ENCODE results near the gene WDR7.

Gene WDR7

DNA sequence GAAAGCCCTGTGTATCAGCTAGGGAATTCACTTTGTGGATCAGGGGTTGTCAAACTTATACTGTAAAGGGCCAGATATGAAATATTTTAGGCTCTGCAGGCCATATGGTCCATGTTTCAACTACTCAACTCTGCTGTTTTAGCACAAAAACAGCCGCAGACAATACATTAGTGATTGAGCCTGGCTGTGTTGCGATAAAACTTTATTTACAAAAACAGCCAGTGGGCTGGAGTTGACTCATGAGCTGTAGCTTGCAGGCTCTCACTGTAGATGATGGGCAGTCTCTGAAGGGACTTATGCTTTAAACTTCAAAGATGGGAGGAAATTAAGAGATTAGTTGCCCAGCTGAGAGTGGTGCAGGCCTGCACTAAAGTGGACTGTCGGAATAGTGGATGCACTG lies 33.1 kb downstream of the WDR7 start:
- Histone ChIP-seq H3K4me1 (ENCODE audit: insufficient read depth, low read length, severe bottlenecking) (no peaks in the 10 kb centered on the region), H2AFZ (ENCODE audit: low read length) (no peak overlapping the region), H3K27me3 (ENCODE audit: insufficient read depth, low read length) (no peaks in the 10 kb centered on the region), H4K20me1 (ENCODE audit: insufficient read depth, low read length) (no peaks in the 10 kb centered on the region), H3K79me2 (ENCODE audit: insufficient read depth, low read length) (no peaks in the 10 kb centered on the region), H3K9ac (ENCODE audit: low read length) (no peak overlapping the region), H3K4me3 (ENCODE audit: low read depth, low read length, poor library complexity, severe bottlenecking) (no peak overlapping the region), H3K9me3 (ENCODE audit: low read length) (no peaks in the 10 kb centered on the region), H3K9me2 (ENCODE audit: low read depth, low read length) (no peaks in the 10 kb centered on the region), H3K36me3 (ENCODE audit: insufficient read depth, low read length) (peaks cover 21% of the 10 kb centered on the region; the same call in 1 of the 2 replicates), H3F3A (ENCODE audit: insufficient read depth, low read length) (no peaks in the 10 kb centered on the region), H3K27ac (ENCODE audit: low read depth, low read length, poor library complexity, severe bottlenecking) (no peak overlapping the region), H3K4me2 (ENCODE audit: low read length) (no peak overlapping the region)
- TF ChIP-seq EZH2 (IDR thresholded peaks at IDR 0.05; ENCODE audit: borderline replicate concordance, low read length): no peak
- TF ChIP-seq, protein P1, sequence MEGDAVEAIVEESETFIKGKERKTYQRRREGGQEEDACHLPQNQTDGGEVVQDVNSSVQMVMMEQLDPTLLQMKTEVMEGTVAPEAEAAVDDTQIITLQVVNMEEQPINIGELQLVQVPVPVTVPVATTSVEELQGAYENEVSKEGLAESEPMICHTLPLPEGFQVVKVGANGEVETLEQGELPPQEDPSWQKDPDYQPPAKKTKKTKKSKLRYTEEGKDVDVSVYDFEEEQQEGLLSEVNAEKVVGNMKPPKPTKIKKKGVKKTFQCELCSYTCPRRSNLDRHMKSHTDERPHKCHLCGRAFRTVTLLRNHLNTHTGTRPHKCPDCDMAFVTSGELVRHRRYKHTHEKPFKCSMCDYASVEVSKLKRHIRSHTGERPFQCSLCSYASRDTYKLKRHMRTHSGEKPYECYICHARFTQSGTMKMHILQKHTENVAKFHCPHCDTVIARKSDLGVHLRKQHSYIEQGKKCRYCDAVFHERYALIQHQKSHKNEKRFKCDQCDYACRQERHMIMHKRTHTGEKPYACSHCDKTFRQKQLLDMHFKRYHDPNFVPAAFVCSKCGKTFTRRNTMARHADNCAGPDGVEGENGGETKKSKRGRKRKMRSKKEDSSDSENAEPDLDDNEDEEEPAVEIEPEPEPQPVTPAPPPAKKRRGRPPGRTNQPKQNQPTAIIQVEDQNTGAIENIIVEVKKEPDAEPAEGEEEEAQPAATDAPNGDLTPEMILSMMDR (IDR thresholded peaks at IDR 0.05; ENCODE audit: low read length): no peak

DNA sequence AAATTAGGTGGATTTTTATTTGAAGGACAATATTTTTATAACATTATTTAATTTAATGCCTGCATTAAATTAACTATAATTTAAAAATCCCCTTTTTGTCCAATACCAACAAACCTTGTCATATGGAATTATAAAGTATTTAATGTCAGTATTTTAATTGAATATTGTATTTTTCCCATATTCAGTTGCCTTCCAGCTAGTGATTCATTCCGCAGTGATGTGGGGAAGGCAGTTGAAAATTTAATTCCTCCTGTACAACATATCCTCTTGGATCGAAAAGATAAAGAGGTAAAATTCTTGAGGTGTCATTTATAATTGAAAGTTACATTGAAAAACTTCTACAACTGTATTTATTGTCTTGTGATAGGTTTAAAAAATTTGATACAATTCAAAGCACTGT lies 40.4 kb downstream of the WDR7 start:
- Histone ChIP-seq H3K9me3 (ENCODE audit: low read length) (no peaks in the 10 kb centered on the region), H3K4me2 (ENCODE audit: low read length) (no peak overlapping the region), H3K4me3 (ENCODE audit: low read depth, low read length, poor library complexity, severe bottlenecking) (no peak overlapping the region), H3K79me2 (ENCODE audit: insufficient read depth, low read length) (no peaks in the 10 kb centered on the region), H3K4me1 (ENCODE audit: insufficient read depth, low read length, severe bottlenecking) (no peaks in the 10 kb centered on the region), H3K27ac (ENCODE audit: low read depth, low read length, poor library complexity, severe bottlenecking) (no peak overlapping the region), H4K20me1 (ENCODE audit: insufficient read depth, low read length) (no peaks in the 10 kb centered on the region), H2AFZ (ENCODE audit: low read length) (no peak overlapping the region), H3F3A (ENCODE audit: insufficient read depth, low read length) (no peaks in the 10 kb centered on the region), H3K36me3 (ENCODE audit: insufficient read depth, low read length) (peaks cover 27% of the 10 kb centered on the region), H3K9ac (ENCODE audit: low read length) (no peak overlapping the region), H3K9me2 (ENCODE audit: low read depth, low read length) (no peaks in the 10 kb centered on the region), H3K27me3 (ENCODE audit: insufficient read depth, low read length) (no peaks in the 10 kb centered on the region)
- TF ChIP-seq EZH2 (IDR thresholded peaks at IDR 0.05; ENCODE audit: borderline replicate concordance, low read length): no peak
- TF ChIP-seq, protein P1 (IDR thresholded peaks at IDR 0.05; ENCODE audit: low read length): no peak

DNA sequence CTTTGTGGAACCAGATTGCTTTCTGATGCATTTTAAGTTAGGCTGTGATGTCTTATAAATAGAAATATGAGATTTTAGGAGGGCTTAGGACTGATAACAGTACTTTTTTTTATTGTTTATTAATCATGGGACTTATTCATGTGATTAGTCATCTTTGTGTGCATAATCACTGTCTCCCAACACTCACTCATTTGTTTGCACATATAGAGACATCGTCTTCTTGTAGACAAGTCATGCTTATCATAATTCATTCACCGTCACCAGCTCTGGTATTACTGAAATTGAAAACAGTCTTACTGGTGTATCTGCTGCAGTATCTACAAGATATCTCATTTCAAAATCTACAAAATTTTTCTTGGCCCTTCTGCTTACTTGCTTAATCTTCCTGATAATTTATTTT lies 45.8 kb downstream of the WDR7 start:
- Histone ChIP-seq H3K36me3 (ENCODE audit: insufficient read depth, low read length) (peaks cover 16% of the 10 kb centered on the region), H3K9me2 (ENCODE audit: low read depth, low read length) (no peaks in the 10 kb centered on the region), H3F3A (ENCODE audit: insufficient read depth, low read length) (no peaks in the 10 kb centered on the region), H3K79me2 (ENCODE audit: insufficient read depth, low read length) (no peaks in the 10 kb centered on the region), H3K27ac (ENCODE audit: low read depth, low read length, poor library complexity, severe bottlenecking) (no peak overlapping the region), H3K9ac (ENCODE audit: low read length) (no peak overlapping the region), H3K4me2 (ENCODE audit: low read length) (no peak overlapping the region), H4K20me1 (ENCODE audit: insufficient read depth, low read length) (no peaks in the 10 kb centered on the region), H3K27me3 (ENCODE audit: insufficient read depth, low read length) (no peaks in the 10 kb centered on the region), H3K4me3 (ENCODE audit: low read depth, low read length, poor library complexity, severe bottlenecking) (no peak overlapping the region), H3K9me3 (ENCODE audit: low read length) (no peaks in the 10 kb centered on the region), H2AFZ (ENCODE audit: low read length) (no peak overlapping the region), H3K4me1 (ENCODE audit: insufficient read depth, low read length, severe bottlenecking) (no peaks in the 10 kb centered on the region)
- TF ChIP-seq EZH2 (IDR thresholded peaks at IDR 0.05; ENCODE audit: borderline replicate concordance, low read length): no peak
- TF ChIP-seq, protein P1 (IDR thresholded peaks at IDR 0.05; ENCODE audit: low read length): no peak

All from OCI-LY1 (cell line).